Neural cell (in vitro differentiated cells): ENCODE data around the gene QPCTL. TPM values are rescaled to one million over a fixed set of nuclear protein-coding genes. Genes with fewer than 3 reads are reported as not detected.

Experiments
- H2AFZ ChIP-seq: fragments of 200-600, 300-800 bp; sonication (generic), shearing (Covaris generic); 2 replicates; pipeline ENCODE4 v1.6.0; 2014; ENCODE audit warnings: low read depth, mild to moderate bottlenecking, antibody characterized with exemption, low read length, moderate library complexity
- H3F3A ChIP-seq: fragments of 200-600 bp; shearing (Covaris generic); 2 replicates; pipeline ENCODE4 v1.6.1; 2016; ENCODE audit warnings: mild to moderate bottlenecking, moderate library complexity, mixed read lengths, antibody characterized with exemption, low read length; ENCODE audit not compliant: insufficient read depth, poor library complexity, severe bottlenecking
- H3K27ac ChIP-seq: fragments of 200-600, 300-800 bp; sonication (generic), shearing (Covaris generic); 2 replicates; pipeline ENCODE4 v1.5.1; 2014; ENCODE audit warnings: mild to moderate bottlenecking, low read length, moderate library complexity
- H3K27me3 ChIP-seq: fragments of 300-800, 200-600 bp; sonication (generic), shearing (Covaris generic); 2 replicates; pipeline ENCODE4 v1.6.0; 2014; ENCODE audit warnings: mild to moderate bottlenecking, low read depth, low read length, moderate library complexity; ENCODE audit not compliant: insufficient read depth
- H3K36me3 ChIP-seq: fragments of 300-800, 200-600 bp; sonication (generic), shearing (Covaris generic); 2 replicates; pipeline ENCODE4 v1.5.1; 2014; ENCODE audit warnings: mild to moderate bottlenecking, antibody characterized with exemption, low read length, moderate library complexity; ENCODE audit not compliant: insufficient read depth
- H3K4me2 ChIP-seq: fragments of 300-800, 200-600 bp; sonication (generic), shearing (Covaris generic); 2 replicates; pipeline ENCODE4 v1.6.0; 2014; ENCODE audit warnings: mild to moderate bottlenecking, low read length
- H3K4me3 ChIP-seq: fragments of 300-800, 200-600 bp; sonication (generic), shearing (Covaris generic); 2 replicates; pipeline ENCODE4 v1.5.1; 2014; ENCODE audit warnings: mild to moderate bottlenecking, low read length, moderate library complexity
- H3K79me2 ChIP-seq: fragments of 200-600 bp; shearing (Covaris generic); replicated peaks from 2 replicates; pipeline ENCODE4 v1.6.0; 2014; ENCODE audit warnings: mild to moderate bottlenecking, low read length, moderate library complexity; ENCODE audit not compliant: insufficient read depth
- H3K9ac ChIP-seq: fragments of 300-800, 200-600 bp; sonication (generic), shearing (Covaris generic); 2 replicates; pipeline ENCODE4 v1.6.1; 2016; ENCODE audit warnings: mild to moderate bottlenecking, low read length, mixed read lengths
- H3K9me2 ChIP-seq: fragments of 200-600 bp; shearing (Covaris generic); 2 replicates; pipeline ENCODE4 v1.6.1; 2016; ENCODE audit warnings: mild to moderate bottlenecking, low read length, mixed read lengths; ENCODE audit not compliant: insufficient read depth
- H3K9me3 ChIP-seq: fragments of 200-600, 300-800 bp; sonication (generic), shearing (Covaris generic); 2 replicates; pipeline ENCODE4 v1.6.1; 2016; ENCODE audit warnings: mild to moderate bottlenecking, mixed run types, low read length, moderate library complexity, mixed read lengths
- H4K20me1 ChIP-seq: fragments of 200-600 bp; shearing (Covaris generic); 2 replicates; pipeline ENCODE4 v1.6.1; 2016; ENCODE audit warnings: mild to moderate bottlenecking, mixed run types; ENCODE audit not compliant: insufficient read depth
- CTCF ChIP-seq: fragments of 450-650 bp; IDR thresholded peaks from 2 replicates; pipeline ENCODE4 v1.5.1; 2014; ENCODE audit warnings: antibody characterized with exemption, mild to moderate bottlenecking, moderate library complexity; ENCODE audit not compliant: poor library complexity, severe bottlenecking
- EP300 ChIP-seq: fragments of 450-650 bp; conservative IDR thresholded peaks from 2 replicates; pipeline ENCODE4 v1.6.1; 2014; ENCODE audit warnings: antibody characterized with exemption, mild to moderate bottlenecking, moderate library complexity; ENCODE audit not compliant: poor library complexity, severe bottlenecking
- EZH2 ChIP-seq: fragments of 200-600, 300-800 bp; shearing (Covaris generic), sonication (generic); IDR thresholded peaks from 2 replicates; pipeline ENCODE4 v1.6.1; 2014; ENCODE audit warnings: antibody characterized with exemption, low read length, borderline replicate concordance, mild to moderate bottlenecking; ENCODE audit not compliant: insufficient read depth, poor library complexity, severe bottlenecking
- MXI1 ChIP-seq: fragments of 450-650 bp; conservative IDR thresholded peaks from 2 replicates; pipeline ENCODE4 v1.6.1; 2014; ENCODE audit warnings: antibody characterized with exemption, mild to moderate bottlenecking; ENCODE audit not compliant: poor library complexity, severe bottlenecking
- POLR2AphosphoS5 ChIP-seq: IDR thresholded peaks from 2 replicates; pipeline ENCODE4 v1.6.1; 2012
- RAD21 ChIP-seq: fragments of 450-650 bp; conservative IDR thresholded peaks from 2 replicates; pipeline ENCODE4 v1.6.1; 2014; ENCODE audit warnings: antibody characterized with exemption, mild to moderate bottlenecking, moderate library complexity
- REST ChIP-seq: IDR thresholded peaks from 2 replicates; pipeline ENCODE4 v1.6.1; 2012; ENCODE audit warnings: borderline replicate concordance
- SMC3 ChIP-seq: fragments of 450-650 bp; conservative IDR thresholded peaks from 2 replicates; pipeline ENCODE4 v1.6.1; 2014; ENCODE audit warnings: antibody characterized with exemption, mild to moderate bottlenecking, moderate library complexity; ENCODE audit not compliant: poor library complexity
- TAF1 ChIP-seq: IDR thresholded peaks from 2 replicates; pipeline ENCODE4 v1.6.1; 2012; ENCODE audit warnings: low read depth
- polyA plus RNA-seq: library from polyadenylated mRNA; depleted of rRNA; stranded (reverse); fragments of >200 nt; gene quantifications from 2 replicates; pipeline ENCODE4 v1.2.3, GENCODE V29; 2014

QPCTL gene
- polyA plus RNA-seq, 1 donor from 2014 or later = 6.8 TPM

- Histone ChIP-seq H3K9me2 (no peaks in the 10 kb centered on the region), H3K27ac (no peak overlapping the region), H3K36me3 (no peaks in the 10 kb centered on the region), H3K9ac (peak overlapping the region; percentile 62), H3K27me3 (peaks cover 10% of the 10 kb centered on the region), H3K9me3 (no peaks in the 10 kb centered on the region), H2AFZ (no peak overlapping the region), H3K79me2 (no peaks in the 10 kb centered on the region), H3K4me2 (no peak overlapping the region), H4K20me1 (no peaks in the 10 kb centered on the region), H3F3A (no peaks in the 10 kb centered on the region), H3K4me3 (peak overlapping the region; percentile 75)
- no peak for TF ChIP-seq EP300
Observed at GRCh38 chr19:45643927-45644771, 48.3 kb upstream of the QPCTL start.

GRCh38 chr19:45645068-45645630, 47.3 kb upstream of the QPCTL start:
- peak overlapping the region; percentile 75 for H3K4me3 ChIP-seq
- no peaks in the 10 kb centered on the region for H3K36me3 ChIP-seq
- H3K4me2 ChIP-seq = peak overlapping the region; percentile 10
- H3K27me3 ChIP-seq = peaks cover 10% of the 10 kb centered on the region
- H3K27ac ChIP-seq = no peak overlapping the region
- H3K9me2 ChIP-seq = no peaks in the 10 kb centered on the region
- no peaks in the 10 kb centered on the region for H3K9me3 ChIP-seq
- H4K20me1 ChIP-seq = no peaks in the 10 kb centered on the region
- TF ChIP-seq EP300 = peak; percentile 25
- TF ChIP-seq MXI1 = peak; percentile 20
- TF ChIP-seq CTCF = no peak
- no peak for TF ChIP-seq POLR2AphosphoS5
- no peaks in the 10 kb centered on the region for H3F3A ChIP-seq
- H3K79me2 ChIP-seq = no peaks in the 10 kb centered on the region
- H3K9ac ChIP-seq = peak overlapping the region; percentile 62
- peak overlapping the region; percentile 33 for H2AFZ ChIP-seq

GRCh38 chr19:45645631-45646344, 46.7 kb upstream of the QPCTL start:
- Histone ChIP-seq H3K9me3 (no peaks in the 10 kb centered on the region), H3K4me2 (no peak overlapping the region), H4K20me1 (no peaks in the 10 kb centered on the region), H3K9me2 (no peaks in the 10 kb centered on the region), H3K27ac (no peak overlapping the region), H3K36me3 (no peaks in the 10 kb centered on the region), H3F3A (no peaks in the 10 kb centered on the region), H3K27me3 (peaks cover 10% of the 10 kb centered on the region), H3K9ac (peak overlapping the region; percentile 62), H3K4me3 (peak overlapping the region; percentile 75), H2AFZ (peak overlapping the region; percentile 33), H3K79me2 (no peaks in the 10 kb centered on the region)
- no peak for TF ChIP-seq POLR2AphosphoS5
- TF ChIP-seq EP300 = no peak
- TF ChIP-seq MXI1 = no peak
- no peak for TF ChIP-seq SMC3
- no peak for TF ChIP-seq RAD21
- TF ChIP-seq TAF1 = no peak
- TF ChIP-seq CTCF = no peak
- no peak for TF ChIP-seq EZH2
- TF ChIP-seq REST = no peak
